NCI-H1092 treated with DMSO at 0.1 percent for 48 hours (cell line): ENCODE data around the gene DEFB131B.
"Not testable (repeated sequence)": the region's sequence is repeated elsewhere in the genome, so short reads cannot be mapped to it uniquely, and the experiment has no call there.

Experiments
- DNase-seq: peaks from one replicate; lab custom pipeline; 2025; lab: John Stamatoyannopoulos, UW

DEFB131B gene, protein sequence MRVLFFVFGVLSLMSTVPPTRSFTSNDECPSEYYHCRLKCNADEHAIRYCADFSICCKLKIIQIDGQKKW

GRCh38 chr11:71878059-71878458, at the start of gene DEFB131B:
Gene DEFB131B, plus strand, starts transcription at chr11:71878453. Its CDS starts 0 bp downstream, at chr11:71878453.
- not testable (repeated sequence) for DNase-seq

GRCh38 chr11:71829247-71829646, 49.0 kb upstream of the DEFB131B start:
- not testable (repeated sequence) for DNase-seq

- not testable (repeated sequence) for DNase-seq
Observed at GRCh38 chr11:71829686-71830085, 48.6 kb upstream of the DEFB131B start.

GRCh38 chr11:71832811-71833210, 45.4 kb upstream of the DEFB131B start, which contains the start of gene DEFB108B:
Gene DEFB108B, plus strand, starts transcription at chr11:71833200. Its CDS starts 0 bp downstream, at chr11:71833200.
- DNase-seq, result not testable (repeated sequence)

- DNase-seq, result not testable (repeated sequence)
Observed at GRCh38 chr11:71842720-71843119, 35.5 kb upstream of the DEFB131B start.

- DNase-seq, result not testable (repeated sequence)
Observed at GRCh38 chr11:71843355-71843754, 34.9 kb upstream of the DEFB131B start.

GRCh38 chr11:71843858-71844257, 34.4 kb upstream of the DEFB131B start:
- no peak for DNase-seq

DNA sequence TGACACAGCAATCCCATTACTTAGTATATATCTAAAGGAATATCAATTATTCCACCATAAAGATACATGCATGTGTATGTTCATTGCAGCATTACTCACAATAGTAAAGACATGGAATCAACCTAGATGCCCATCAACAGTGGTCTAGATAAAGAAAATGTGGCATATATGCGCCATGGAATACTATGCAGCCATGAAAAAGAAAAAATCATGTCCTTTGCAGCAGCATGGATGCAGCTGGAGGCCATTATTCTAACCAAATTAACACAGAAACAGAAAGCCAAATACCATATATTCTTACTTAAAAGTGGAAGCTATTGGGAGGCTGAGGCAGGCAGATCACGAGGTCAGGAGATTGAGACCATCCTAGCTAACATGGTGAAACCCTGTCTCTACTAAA, 24.4 kb upstream of the DEFB131B start:
- not testable (repeated sequence) for DNase-seq

DNA sequence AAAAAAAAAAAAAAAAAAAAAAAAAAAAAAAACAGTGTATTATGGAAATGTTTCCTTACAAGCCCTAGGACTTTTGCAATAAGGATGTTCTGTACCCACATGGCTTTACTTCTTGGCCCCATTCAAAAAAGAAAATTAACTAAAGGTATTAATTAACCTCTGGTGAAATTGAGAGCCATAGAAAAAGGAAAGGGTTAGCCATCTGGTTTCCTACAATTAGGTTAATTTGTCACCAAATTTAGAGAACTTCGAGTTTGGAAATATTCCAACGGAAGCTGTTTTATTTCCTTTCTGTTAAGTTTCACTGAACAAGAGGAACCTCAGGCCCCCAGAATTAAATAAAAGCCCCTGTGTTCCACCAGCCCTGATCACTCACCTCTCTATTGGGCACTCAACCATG, 22.4 kb upstream of the DEFB131B start:
- not testable (repeated sequence) for DNase-seq

DNA sequence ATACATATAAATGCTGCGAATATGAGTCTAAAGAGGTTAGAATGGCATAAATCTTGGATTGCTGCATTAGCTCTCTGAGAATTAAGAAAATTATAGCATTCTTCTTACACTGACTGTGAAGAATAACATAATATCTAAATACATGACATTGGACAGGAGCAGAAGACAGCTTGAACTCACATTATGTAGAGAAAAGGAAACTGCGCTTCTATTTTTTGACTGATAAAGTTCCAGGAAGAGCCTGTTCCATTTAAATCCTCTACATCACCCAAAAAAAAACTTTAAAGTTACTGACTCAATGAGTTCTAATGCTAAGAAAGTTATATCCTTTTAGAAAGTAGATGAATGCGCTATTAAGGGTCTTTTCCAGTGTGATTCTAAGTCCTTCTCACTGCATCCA, 17.4 kb upstream of the DEFB131B start:
- DNase-seq, result not testable (repeated sequence)

DNA sequence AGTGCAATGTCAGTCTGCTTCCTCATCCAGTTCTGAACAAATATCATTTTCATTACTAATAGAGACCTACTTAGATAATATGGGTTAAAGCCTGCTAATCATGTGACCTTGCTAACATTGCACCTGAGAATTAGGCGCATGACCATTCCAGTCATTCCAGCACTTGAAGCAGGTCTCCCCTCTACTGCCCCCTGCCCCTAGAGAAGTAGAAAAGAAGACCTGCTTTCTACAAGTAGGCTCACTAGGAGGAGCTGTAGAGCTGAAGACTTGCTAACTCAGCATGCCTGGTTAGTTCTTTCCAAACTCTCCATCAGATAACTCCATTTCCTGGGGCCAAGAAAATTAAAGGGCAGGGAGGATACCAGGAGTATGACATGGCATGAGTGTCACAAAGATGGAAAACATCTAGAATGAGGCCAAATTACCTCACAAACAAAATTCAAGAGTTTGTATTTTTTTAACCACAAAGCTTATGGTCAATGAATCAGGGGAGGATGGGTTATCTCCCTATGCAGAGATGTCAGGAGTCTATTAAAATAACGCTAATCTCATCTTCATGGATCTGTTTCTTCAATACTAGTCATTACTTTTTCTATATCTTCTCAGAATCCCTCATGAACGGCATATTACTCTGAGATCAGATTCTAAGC, 14.2 kb upstream of the DEFB131B start:
- peak; percentile 13 for DNase-seq

- DNase-seq, result not testable (repeated sequence)
Observed at GRCh38 chr11:71867209-71867608, 11.0 kb upstream of the DEFB131B start.

DNA sequence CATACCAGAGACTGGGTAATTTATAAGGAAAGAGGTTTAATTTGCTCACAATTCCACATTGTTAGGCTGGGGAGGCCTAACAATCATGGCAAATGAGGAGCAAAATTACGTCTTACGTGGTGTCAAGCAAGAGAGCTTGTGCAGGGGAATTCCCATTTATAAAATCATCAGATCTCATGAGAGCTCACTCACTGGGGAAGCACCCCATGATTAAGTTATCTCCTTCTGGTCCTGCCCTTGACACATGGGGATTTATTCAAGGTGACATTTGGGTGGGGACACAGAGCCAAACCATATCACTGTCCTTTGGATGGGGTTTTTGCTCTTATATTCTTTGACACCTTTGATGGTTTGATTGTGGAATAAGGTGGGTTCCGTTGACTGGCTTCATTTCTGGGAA, 8.3 kb upstream of the DEFB131B start:
- DNase-seq, result not testable (repeated sequence)

DNA sequence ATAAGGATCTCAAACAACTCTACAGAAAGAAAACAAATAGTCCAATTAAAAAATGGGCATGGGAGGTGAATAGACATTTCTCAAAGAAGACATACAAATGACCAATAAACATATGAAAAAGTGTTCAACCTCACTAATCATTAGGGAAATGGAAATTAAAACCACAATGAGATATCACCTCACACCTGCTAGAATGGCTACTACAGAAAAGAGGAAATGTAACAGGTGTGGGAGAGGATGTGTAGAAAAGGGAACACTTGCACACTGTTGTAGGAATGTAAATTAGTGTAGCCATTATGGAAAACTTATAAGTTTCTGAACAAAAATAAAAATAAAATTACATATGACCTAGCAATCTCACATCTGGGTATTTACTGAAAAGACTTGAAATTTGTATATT, 7.6 kb upstream of the DEFB131B start:
- DNase-seq, result not testable (repeated sequence)

- not testable (repeated sequence) for DNase-seq
Observed at GRCh38 chr11:71876262-71876661, 2.0 kb upstream of the DEFB131B start.

DNA sequence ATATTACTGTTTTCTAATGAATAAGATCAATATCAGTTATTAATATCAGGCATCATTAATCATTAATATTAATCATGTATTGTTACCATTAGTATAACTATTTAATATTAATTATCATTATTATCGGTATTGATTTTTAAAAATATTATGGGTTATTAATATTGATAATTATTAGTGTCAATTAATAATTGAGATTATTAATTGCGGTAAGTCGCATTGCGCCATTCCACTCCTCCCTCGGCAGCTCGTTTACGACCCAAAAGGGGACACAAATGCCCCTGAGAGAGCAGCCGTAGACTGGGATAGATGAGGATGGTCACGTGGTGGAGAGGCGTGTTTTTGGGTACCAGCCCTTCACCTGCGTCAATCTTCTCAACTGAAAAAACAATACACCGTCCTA, 7.6 kb downstream of the DEFB131B start:
- DNase-seq, result not testable (repeated sequence)

GRCh38 chr11:71888335-71889010, 10.2 kb downstream of the DEFB131B start:
- not testable (repeated sequence) for DNase-seq

- not testable (repeated sequence) for DNase-seq
Observed at GRCh38 chr11:71889181-71889872, 11.1 kb downstream of the DEFB131B start.

DNA sequence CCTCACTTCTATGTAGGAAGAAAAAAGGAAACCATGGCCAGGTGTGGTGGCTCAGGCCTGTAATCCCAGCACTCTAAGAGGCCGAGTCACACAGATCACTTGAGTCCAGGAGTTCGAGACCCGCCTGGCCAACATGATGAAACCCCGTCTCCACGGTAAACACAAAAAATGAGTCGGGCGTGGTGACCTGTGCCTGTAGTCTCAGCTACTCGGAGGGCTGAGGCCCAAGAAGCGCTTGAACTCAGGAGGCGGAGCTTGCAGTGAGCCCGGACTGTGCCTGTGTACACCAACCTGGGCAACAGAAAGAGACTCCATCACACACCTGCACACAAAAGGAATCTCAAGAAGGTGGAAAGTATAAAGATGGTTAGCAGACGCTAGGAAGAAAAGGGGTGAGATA, 17.7 kb downstream of the DEFB131B start:
- no peak for DNase-seq

GRCh38 chr11:71901137-71901536, 22.9 kb downstream of the DEFB131B start:
- DNase-seq, result not testable (repeated sequence)

- DNase-seq, result no peak
Observed at GRCh38 chr11:71908218-71908617, 30.0 kb downstream of the DEFB131B start.

GRCh38 chr11:71910775-71911174, 32.5 kb downstream of the DEFB131B start:
- DNase-seq, result not testable (repeated sequence)
